Mucosa of rectum (tissue), 2 donors: ENCODE results near the gene OSBPL1A.

Source experiments
- H3K27ac ChIP-seq, 2 donors: one replicate each; pipeline ENCODE4 v1.7.0; 2013; ENCODE audit warnings: inconsistent platforms in 2 of 2, low read depth in 2 of 2, low read length in 2 of 2
- H3K27me3 ChIP-seq, 2 donors: one replicate each; pipeline ENCODE4 v1.7.0; 2013; ENCODE audit warnings: low read length in 2 of 2; ENCODE audit not compliant: control insufficient read depth in 2 of 2, insufficient read depth in 2 of 2
- H3K36me3 ChIP-seq, 2 donors: one replicate each; pipeline ENCODE4 v1.7.0; 2013; ENCODE audit warnings: low read length in 2 of 2; ENCODE audit not compliant: control insufficient read depth in 2 of 2, insufficient read depth in 2 of 2
- H3K4me1 ChIP-seq, 2 donors: one replicate each; pipeline ENCODE4 v1.7.0; 2013; ENCODE audit warnings: low read length in 2 of 2, mild to moderate bottlenecking in 1 of 2; ENCODE audit not compliant: control insufficient read depth in 2 of 2, insufficient read depth in 2 of 2
- H3K4me3 ChIP-seq, 2 donors: one replicate each; pipeline ENCODE4 v1.7.0; 2013; ENCODE audit warnings: low read length in 2 of 2
- H3K9ac ChIP-seq, 2 donors: one replicate each; pipeline ENCODE4 v1.7.0; 2013; ENCODE audit warnings: low read length in 2 of 2, low read depth in 1 of 2, mild to moderate bottlenecking in 1 of 2
- H3K9me3 ChIP-seq, 2 donors: one replicate each; pipeline ENCODE4 v1.7.0; 2013; ENCODE audit warnings: low read length in 2 of 2; ENCODE audit not compliant: control insufficient read depth in 2 of 2
- donor health status: healthy.
- donor health status: Normal muscosa, but diverticular disease.

OSBPL1A gene

GRCh38 chr18:24112464-24112863, 285.2 kb downstream of the OSBPL1A start:
- H3K9me3 ChIP-seq, result no peaks in the 10 kb centered on the region
- H3K36me3 ChIP-seq, result peaks cover 0 to 4% of the 10 kb centered on the region in 2 donors
- H3K27ac ChIP-seq, result no peak overlapping the region
- H3K4me3 ChIP-seq, result no peak overlapping the region
- H3K9ac ChIP-seq, result no peak overlapping the region
- no peaks in the 10 kb centered on the region for H3K4me1 ChIP-seq
- H3K27me3 ChIP-seq, result no peaks in the 10 kb centered on the region
